HG02885 (cell line): ENCODE data around the gene GALNT14.
"Not testable (repeated sequence)": the region's sequence is repeated elsewhere in the genome, so short reads cannot be mapped to it uniquely, and the experiment has no call there.

Source experiments
- ATAC-seq: cut with Tn5 transposase; IDR thresholded peaks from one replicate; pipeline ENCODE4 v1.9.1; 2021; ENCODE audit warnings: mild to moderate bottlenecking; ENCODE audit not compliant: unreplicated experiment, poor library complexity

The GALNT14 gene

GRCh38 chr2:30914456-30914855 lies 223.8 kb downstream of the GALNT14 start:
- ATAC-seq = no peak

GRCh38 chr2:30912056-30912455 lies 226.2 kb downstream of the GALNT14 start:
- no peak for ATAC-seq

- ATAC-seq = no peak
Observed at GRCh38 chr2:30911327-30911726, 226.9 kb downstream of the GALNT14 start.

- ATAC-seq = no peak
Observed at GRCh38 chr2:30910686-30911085, 227.6 kb downstream of the GALNT14 start.

- ATAC-seq = not testable (repeated sequence)
Observed at GRCh38 chr2:30904437-30904836, 233.8 kb downstream of the GALNT14 start.

GRCh38 chr2:30903326-30903725 lies 234.9 kb downstream of the GALNT14 start:
- ATAC-seq = no peak

GRCh38 chr2:30900381-30900780 lies 237.9 kb downstream of the GALNT14 start:
- no peak for ATAC-seq

- no peak for ATAC-seq
Observed at GRCh38 chr2:30899516-30900054, 238.7 kb downstream of the GALNT14 start.

- no peak for ATAC-seq
Observed at GRCh38 chr2:30897539-30897938, 240.7 kb downstream of the GALNT14 start.

- ATAC-seq = no peak
Observed at GRCh38 chr2:30894498-30895119, 243.6 kb downstream of the GALNT14 start.

- no peak for ATAC-seq
Observed at GRCh38 chr2:30888852-30889409, 249.3 kb downstream of the GALNT14 start.

- ATAC-seq = no peak
Observed at GRCh38 chr2:30886080-30886479, 252.2 kb downstream of the GALNT14 start.

- ATAC-seq = no peak
Observed at GRCh38 chr2:30883822-30884221, 254.4 kb downstream of the GALNT14 start.

- no peak for ATAC-seq
Observed at GRCh38 chr2:30883184-30883583, 255.1 kb downstream of the GALNT14 start.

- no peak for ATAC-seq
Observed at GRCh38 chr2:30880516-30880915, 257.7 kb downstream of the GALNT14 start.

- ATAC-seq = no peak
Observed at GRCh38 chr2:30877833-30878232, 260.4 kb downstream of the GALNT14 start.

- ATAC-seq = no peak
Observed at GRCh38 chr2:30872797-30873196, 265.4 kb downstream of the GALNT14 start.

GRCh38 chr2:30871980-30872789 lies 266.1 kb downstream of the GALNT14 start:
- no peak for ATAC-seq

- no peak for ATAC-seq
Observed at GRCh38 chr2:30871440-30871839, 266.8 kb downstream of the GALNT14 start.

- no peak for ATAC-seq
Observed at GRCh38 chr2:30869988-30870387, 268.3 kb downstream of the GALNT14 start.

GRCh38 chr2:30867385-30867784 lies 270.9 kb downstream of the GALNT14 start:
- no peak for ATAC-seq
